OCI-LY7 (cell line): Measurements from ENCODE around the gene B3GLCT. TPM values are rescaled to one million over a fixed set of nuclear protein-coding genes. Genes with fewer than 3 reads are reported as not detected.

Source experiments
- BruUV-seq: library from RNA; stranded (reverse); fragments of 400-500 nt; replicated peaks from 2 replicates; lab custom pipeline; 2021; lab: Mats Ljungman, UMichigan
- CTCF ChIA-PET: fragments of 300-600 bp; sonication (Branson Sonifier 250); formaldehyde crosslinking; loops from one replicate; lab custom pipeline; 2022; ENCODE audit warnings: antibody characterized with exemption; ENCODE audit not compliant: unreplicated experiment; lab: Charles Lee
- POLR2A ChIA-PET: fragments of 300-600 bp; sonication (Branson Sonifier 250); formaldehyde crosslinking; loops from one replicate; lab custom pipeline; 2022; ENCODE audit warnings: antibody characterized with exemption; lab: Charles Lee
- DNase-seq: peaks from one replicate; pipeline ENCODE4 v3.0.0-alpha.2; 2015; ENCODE audit warnings: low spot score
- H2AFZ ChIP-seq: fragments of 200-600 bp; sonication (generic), shearing (Covaris generic); 2 replicates; pipeline ENCODE4 v1.6.1; 2014; ENCODE audit warnings: mild to moderate bottlenecking, antibody characterized with exemption, low read length, moderate library complexity
- H3K27ac ChIP-seq: fragments of 200-600 bp; sonication (generic); 2 replicates; pipeline ENCODE4 v1.5.1; 2014; ENCODE audit warnings: mixed run types, low read depth, mild to moderate bottlenecking, moderate library complexity, low read length, inconsistent platforms; ENCODE audit not compliant: poor library complexity, severe bottlenecking
- H3K36me3 ChIP-seq: fragments of 200-600 bp; sonication (generic); 2 replicates; pipeline ENCODE4 v1.6.1; 2014; ENCODE audit warnings: mild to moderate bottlenecking, antibody characterized with exemption, low read length, moderate library complexity, mixed read lengths; ENCODE audit not compliant: insufficient read depth
- H3K4me1 ChIP-seq: fragments of 200-600 bp; sonication (generic); 2 replicates; pipeline ENCODE4 v1.5.1; 2014; ENCODE audit warnings: mild to moderate bottlenecking, low read length; ENCODE audit not compliant: insufficient read depth, poor library complexity, severe bottlenecking
- H3K4me2 ChIP-seq: fragments of 200-600 bp; sonication (generic); 2 replicates; pipeline ENCODE4 v1.6.1; 2014; ENCODE audit warnings: mild to moderate bottlenecking, low read length
- H3K4me3 ChIP-seq: fragments of 200-600 bp; sonication (generic); 2 replicates; pipeline ENCODE4 v1.5.1; 2014; ENCODE audit warnings: mild to moderate bottlenecking, low read depth, low read length; ENCODE audit not compliant: poor library complexity, severe bottlenecking
- H3K79me2 ChIP-seq: fragments of 200-600 bp; sonication (generic); 2 replicates; pipeline ENCODE4 v1.6.1; 2016; ENCODE audit warnings: low read depth, mild to moderate bottlenecking, low read length, moderate library complexity, mixed read lengths; ENCODE audit not compliant: insufficient read depth
- H3K9me2 ChIP-seq: fragments of 200-600 bp; sonication (generic); 2 replicates; pipeline ENCODE4 v1.6.1; 2016; ENCODE audit warnings: mild to moderate bottlenecking, low read length, mixed read lengths; ENCODE audit not compliant: insufficient read depth
- H3K9me3 ChIP-seq: fragments of 200-600 bp; sonication (generic); 2 replicates; pipeline ENCODE4 v1.6.1; 2014; ENCODE audit warnings: mild to moderate bottlenecking, mixed run types, low read length, mixed read lengths
- H4K20me1 ChIP-seq: fragments of 200-600 bp; sonication (generic); 2 replicates; pipeline ENCODE4 v1.6.1; 2014; ENCODE audit warnings: mild to moderate bottlenecking, antibody characterized with exemption, low read length, moderate library complexity, mixed read lengths; ENCODE audit not compliant: insufficient read depth
- EZH2phosphoT487 ChIP-seq: fragments of 200-600 bp; sonication (generic); IDR thresholded peaks from 2 replicates; pipeline ENCODE4 v1.6.1; 2018; ENCODE audit warnings: low read depth, borderline replicate concordance, mild to moderate bottlenecking, mixed run types, antibody characterized with exemption, low read length, moderate library complexity, mixed read lengths
- intact Hi-C: fragments of 100-400 bp; cut with micrococcal nuclease; formaldehyde crosslinking; loops from one replicate; pipeline ENCODE4 v1.10.0; 2022; ENCODE audit not compliant: unreplicated experiment
- total RNA-seq, 2 experiments: library from RNA; depleted of rRNA in 1 of 2; stranded (reverse); fragments of >200 nt in 1 of 2; shearing (Covaris generic) in 1 of 2; gene quantifications; 2 replicates each; pipeline ENCODE4 v1.2.3, GENCODE V29; 2014 to 2022
- TF ChIP-seq, protein P1 (sequence below): fragments of 200-600 bp; sonication (generic); conservative IDR thresholded peaks from 2 replicates; pipeline ENCODE4 v1.5.1; 2014; ENCODE audit warnings: mild to moderate bottlenecking, antibody characterized with exemption, low read length, moderate library complexity, mixed read lengths

B3GLCT gene
- total RNA-seq, 2 experiments from 2014 or later: 3.7 to 4.3 TPM

DNA sequence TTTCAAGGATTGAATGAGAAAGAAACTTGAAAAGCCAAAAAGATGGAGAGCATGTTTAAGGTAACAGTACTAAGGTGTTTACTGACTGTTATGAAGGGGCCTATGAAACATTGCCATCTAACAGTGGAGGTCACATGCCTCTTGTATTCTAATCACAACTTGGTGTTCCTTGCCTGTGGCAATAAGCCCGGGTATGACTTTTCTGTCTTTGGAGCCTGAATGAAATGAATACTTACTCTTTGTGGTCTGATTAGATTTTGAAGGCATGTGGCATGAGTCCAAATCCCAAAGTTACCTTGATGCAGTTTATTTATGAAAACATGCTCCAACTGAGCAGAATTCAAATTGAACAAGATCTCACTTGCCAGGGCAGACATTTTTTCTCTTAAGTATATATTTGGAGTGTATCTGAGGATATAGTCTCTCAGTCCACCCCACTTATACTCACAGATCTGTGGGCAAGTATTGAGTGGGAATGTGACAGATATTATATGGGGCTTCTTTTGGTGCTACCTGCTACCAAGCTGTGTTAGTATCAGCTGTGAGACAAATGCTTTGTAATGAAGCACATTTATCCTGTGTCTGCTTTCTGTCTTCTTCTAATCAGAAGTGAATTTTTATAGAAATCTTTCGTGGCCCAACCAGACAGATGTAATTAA lies 67.5 kb downstream of the B3GLCT start:
- Histone ChIP-seq H3K79me2 (no peaks in the 10 kb centered on the region), H3K9me2 (no peaks in the 10 kb centered on the region), H3K36me3 (no peaks in the 10 kb centered on the region; the same call in 1 of the 2 replicates), H2AFZ (no peak overlapping the region), H3K4me1 (peaks cover 4% of the 10 kb centered on the region), H3K9me3 (peaks cover 12% of the 10 kb centered on the region), H3K27ac (no peak overlapping the region), H3K4me3 (no peak overlapping the region), H3K4me2 (no peak overlapping the region), H4K20me1 (no peaks in the 10 kb centered on the region)
- TF ChIP-seq, protein P1, sequence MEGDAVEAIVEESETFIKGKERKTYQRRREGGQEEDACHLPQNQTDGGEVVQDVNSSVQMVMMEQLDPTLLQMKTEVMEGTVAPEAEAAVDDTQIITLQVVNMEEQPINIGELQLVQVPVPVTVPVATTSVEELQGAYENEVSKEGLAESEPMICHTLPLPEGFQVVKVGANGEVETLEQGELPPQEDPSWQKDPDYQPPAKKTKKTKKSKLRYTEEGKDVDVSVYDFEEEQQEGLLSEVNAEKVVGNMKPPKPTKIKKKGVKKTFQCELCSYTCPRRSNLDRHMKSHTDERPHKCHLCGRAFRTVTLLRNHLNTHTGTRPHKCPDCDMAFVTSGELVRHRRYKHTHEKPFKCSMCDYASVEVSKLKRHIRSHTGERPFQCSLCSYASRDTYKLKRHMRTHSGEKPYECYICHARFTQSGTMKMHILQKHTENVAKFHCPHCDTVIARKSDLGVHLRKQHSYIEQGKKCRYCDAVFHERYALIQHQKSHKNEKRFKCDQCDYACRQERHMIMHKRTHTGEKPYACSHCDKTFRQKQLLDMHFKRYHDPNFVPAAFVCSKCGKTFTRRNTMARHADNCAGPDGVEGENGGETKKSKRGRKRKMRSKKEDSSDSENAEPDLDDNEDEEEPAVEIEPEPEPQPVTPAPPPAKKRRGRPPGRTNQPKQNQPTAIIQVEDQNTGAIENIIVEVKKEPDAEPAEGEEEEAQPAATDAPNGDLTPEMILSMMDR: no peak
- no peak for TF ChIP-seq EZH2phosphoT487
- DNase-seq: no peak
- POLR2A ChIA-PET: interaction anchor here (0.6 to 1.1 kb wide), 4 partner anchors 9 to 337 kb away, joined by 3 to 4 read pairs (median 3); no protein-coding TSS in a partner anchor
- BruUV-seq: no TSS peak
- intact Hi-C loops: no loop called here
- CTCF ChIA-PET: no interaction called here

GRCh38 chr13:31274390-31274789 lies 74.6 kb downstream of the B3GLCT start:
- CTCF ChIA-PET: no interaction called here

More at GRCh38 chr13:31274390-31274789, 74.6 kb downstream of the B3GLCT start:
- no peak overlapping the region for H3K27ac ChIP-seq
- no peak for DNase-seq
- H2AFZ ChIP-seq: no peak overlapping the region
- POLR2A ChIA-PET: no interaction called here
- no peaks in the 10 kb centered on the region for H3K4me1 ChIP-seq
- H3K9me3 ChIP-seq: peaks cover 23% of the 10 kb centered on the region
- no TSS peak for BruUV-seq
- H3K4me2 ChIP-seq: no peak overlapping the region
- H3K4me3 ChIP-seq: no peak overlapping the region
- no peaks in the 10 kb centered on the region for H3K9me2 ChIP-seq
- H3K36me3 ChIP-seq: peaks cover 3% of the 10 kb centered on the region
- H4K20me1 ChIP-seq: no peaks in the 10 kb centered on the region
- TF ChIP-seq EZH2phosphoT487: no peak
- TF ChIP-seq, protein P1: no peak
- intact Hi-C loops: no loop called here
- no peaks in the 10 kb centered on the region for H3K79me2 ChIP-seq
